T-helper 2 cell (primary cell): ENCODE data around the gene HDAC6.

Source experiments
- DNase-seq, 5 experiments: peaks; one replicate each; pipeline versions ENCODE4 v3.0.0 to v3.0.0-alpha.2; 2012 to 2022
- total RNA-seq, 2 donors: gene quantifications; one replicate each; lab custom pipeline; 2026; lab: John Stamatoyannopoulos, UW

HDAC6 gene
- 82.9 to 90.7 reads per million in 2 donors for total RNA-seq

GRCh38 chrX:48801280-48802088, at the start of gene HDAC6:
HDAC6 (plus strand) TSS chrX:48802067; CDS start chrX:48802693, 626 bp downstream.
- peak; percentile 82 to 99 (median 93) for DNase-seq

GRCh38 chrX:48752498-48752897, 49.4 kb upstream of the HDAC6 start:
- DNase-seq: no peak

- no peak for DNase-seq
Observed at GRCh38 chrX:48753708-48754228, 48.1 kb upstream of the HDAC6 start.

GRCh38 chrX:48754238-48754637, 47.6 kb upstream of the HDAC6 start:
- no peak for DNase-seq

GRCh38 chrX:48761674-48762471, 40.0 kb upstream of the HDAC6 start, which contains the start of gene GLOD5:
GLOD5 (plus strand) TSS chrX:48761747; CDS start chrX:48761791, 44 bp downstream.
- peak in 1 of 5 experiments; percentile 42 for DNase-seq

- DNase-seq: no peak
Observed at GRCh38 chrX:48769230-48769629, 32.6 kb upstream of the HDAC6 start.

- DNase-seq: no peak
Observed at GRCh38 chrX:48770296-48770695, 31.6 kb upstream of the HDAC6 start.

- DNase-seq: no peak
Observed at GRCh38 chrX:48772602-48773001, 29.3 kb upstream of the HDAC6 start.

GRCh38 chrX:48776818-48777439, 24.9 kb upstream of the HDAC6 start:
- DNase-seq: no peak

- no peak for DNase-seq
Observed at GRCh38 chrX:48779399-48779798, 22.5 kb upstream of the HDAC6 start.

- DNase-seq: no peak
Observed at GRCh38 chrX:48781705-48782104, 20.2 kb upstream of the HDAC6 start.

GRCh38 chrX:48782216-48782615, 19.7 kb upstream of the HDAC6 start:
- no peak for DNase-seq

GRCh38 chrX:48782795-48783194, 19.1 kb upstream of the HDAC6 start:
- no peak for DNase-seq

GRCh38 chrX:48784726-48785125, 17.1 kb upstream of the HDAC6 start:
- DNase-seq: no peak

- no peak for DNase-seq
Observed at GRCh38 chrX:48785186-48785539, 16.7 kb upstream of the HDAC6 start.

- DNase-seq: no peak
Observed at GRCh38 chrX:48785540-48786214, 16.2 kb upstream of the HDAC6 start.

- DNase-seq: no peak
Observed at GRCh38 chrX:48786341-48786800, 15.5 kb upstream of the HDAC6 start, which contains the start of gene GATA1. GATA1 (plus strand) TSS chrX:48786590; CDS start chrX:48791110, 4,520 bp downstream.

- no peak for DNase-seq
Observed at GRCh38 chrX:48786825-48787504, 14.9 kb upstream of the HDAC6 start.

- DNase-seq: no peak
Observed at GRCh38 chrX:48787505-48788443, 14.1 kb upstream of the HDAC6 start.
